Measurements from ENCODE around the gene C2orf76. TPM values are rescaled to one million over a fixed set of nuclear protein-coding genes. Genes with fewer than 3 reads are reported as not detected.

The C2orf76 gene
- total and polyA plus RNA-seq, 2 of the 4 experiments (the other 2 are of a cell fraction), result 10.6 to 12.6 TPM

- CTCF ChIA-PET, result no interaction called here
- in situ Hi-C loops (cut with MboI; ENCODE audit: low sequenced_read_pairs), result no loop called here
These were observed 70.8 kb downstream of the C2orf76 start for GRCh38 chr2:119295688-119296375.

More at GRCh38 chr2:119295688-119296375, 70.8 kb downstream of the C2orf76 start:
- no peaks in the 10 kb centered on the region for H3K9me3 ChIP-seq (ENCODE audit: control insufficient read depth, insufficient read depth, low read length)
- H3K4me3 ChIP-seq (ENCODE audit: insufficient read depth, low read depth, low read length), result no peak overlapping the region
- no peak overlapping the region for H2AK5ac ChIP-seq (ENCODE audit: low read depth, low read length)
- H3K79me1 ChIP-seq (ENCODE audit: low read depth in 1 of 2, low read length in 2 of 2), result no peaks in the 10 kb centered on the region
- H3K14ac ChIP-seq (replicated peaks; ENCODE audit: low read depth, low read length), result no peak overlapping the region
- H3K4me1 ChIP-seq (ENCODE audit: control insufficient read depth, insufficient read depth, low read length), result no peaks in the 10 kb centered on the region
- intact Hi-C loops (cut with micrococcal nuclease) (no loop called here), dilution Hi-C loops (cut with HindIII; ENCODE audit: low sequenced_read_pairs, unreplicated experiment) (no loop called here)
- H4K8ac ChIP-seq (ENCODE audit: low read depth in 2 of 2, low read length in 2 of 2), result no peak overlapping the region
- H2BK20ac ChIP-seq (ENCODE audit: low read depth, low read length), result no peak overlapping the region
- WGBS, 2 experiments (ENCODE audit: extremely low coverage in 2 of 2, insufficient read length in 1 of 2), result 55% methylated on average over 2 of the region's 10 CpGs; no CpG with 5 or more reads in 1 of the 2 experiments
- BruUV-seq (replicated peaks), result no TSS peak
- H2AK9ac ChIP-seq (replicated peaks; ENCODE audit: low read depth, low read length, poor library complexity), result no peak overlapping the region
- H4K91ac ChIP-seq (ENCODE audit: insufficient read depth, low read depth, low read length), result no peak overlapping the region
- H2AFZ ChIP-seq (replicated peaks; ENCODE audit: low read length, poor library complexity), result no peak overlapping the region
- H3K18ac ChIP-seq (ENCODE audit: low read depth, low read length), result no peak overlapping the region
- H3K9ac ChIP-seq (ENCODE audit: low read depth, low read length), result no peak overlapping the region
- no peak overlapping the region for H3K4ac ChIP-seq (ENCODE audit: low read depth, low read length)
- H3K27ac ChIP-seq (ENCODE audit: insufficient read depth, low read length), result no peak overlapping the region
- H2BK5ac ChIP-seq (ENCODE audit: low read depth, low read length, poor library complexity, severe bottlenecking), result no peak overlapping the region
- H4K5ac ChIP-seq (ENCODE audit: low read depth, low read length), result no peak overlapping the region
- H3K9me1 ChIP-seq (ENCODE audit: insufficient read depth, low read length), result no peaks in the 10 kb centered on the region
- TF ChIP-seq RCOR1 (IDR thresholded peaks at IDR 0.05; ENCODE audit: insufficient replicate concordance, low read length), result no peak
- no peak for TF ChIP-seq CHD1 (IDR thresholded peaks at IDR 0.05; ENCODE audit: low read depth, low read length)
- no peak for TF ChIP-seq NFE2L2 (IDR thresholded peaks at IDR 0.05; ENCODE audit: low read depth, low read length)
- no peak for TF ChIP-seq SMC3 (IDR thresholded peaks at IDR 0.05; ENCODE audit: low read depth, low read length)
- no peak for TF ChIP-seq BHLHE40 (IDR thresholded peaks at IDR 0.05; ENCODE audit: low read depth, low read length)
- TF ChIP-seq FOS (IDR thresholded peaks at IDR 0.05; ENCODE audit: low read depth, low read length), result no peak
- TF ChIP-seq MXI1 (IDR thresholded peaks at IDR 0.05; ENCODE audit: borderline replicate concordance, low read depth, low read length), result no peak
- TF ChIP-seq POLR2A (IDR thresholded peaks at IDR 0.05; ENCODE audit: low read depth, low read length), result no peak
- no peak for TF ChIP-seq MAFK (IDR thresholded peaks at IDR 0.05; ENCODE audit: low read depth, low read length)
- no peak for TF ChIP-seq RAD21 (IDR thresholded peaks at IDR 0.05; ENCODE audit: low read length)
- TF ChIP-seq, protein P1, sequence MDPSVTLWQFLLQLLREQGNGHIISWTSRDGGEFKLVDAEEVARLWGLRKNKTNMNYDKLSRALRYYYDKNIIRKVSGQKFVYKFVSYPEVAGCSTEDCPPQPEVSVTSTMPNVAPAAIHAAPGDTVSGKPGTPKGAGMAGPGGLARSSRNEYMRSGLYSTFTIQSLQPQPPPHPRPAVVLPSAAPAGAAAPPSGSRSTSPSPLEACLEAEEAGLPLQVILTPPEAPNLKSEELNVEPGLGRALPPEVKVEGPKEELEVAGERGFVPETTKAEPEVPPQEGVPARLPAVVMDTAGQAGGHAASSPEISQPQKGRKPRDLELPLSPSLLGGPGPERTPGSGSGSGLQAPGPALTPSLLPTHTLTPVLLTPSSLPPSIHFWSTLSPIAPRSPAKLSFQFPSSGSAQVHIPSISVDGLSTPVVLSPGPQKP (IDR thresholded peaks at IDR 0.05; ENCODE audit: borderline replicate concordance, low read depth, low read length), result no peak
- no peak for TF ChIP-seq RFX5 (IDR thresholded peaks at IDR 0.05; ENCODE audit: low read depth, low read length)
- TF ChIP-seq, protein P2, sequence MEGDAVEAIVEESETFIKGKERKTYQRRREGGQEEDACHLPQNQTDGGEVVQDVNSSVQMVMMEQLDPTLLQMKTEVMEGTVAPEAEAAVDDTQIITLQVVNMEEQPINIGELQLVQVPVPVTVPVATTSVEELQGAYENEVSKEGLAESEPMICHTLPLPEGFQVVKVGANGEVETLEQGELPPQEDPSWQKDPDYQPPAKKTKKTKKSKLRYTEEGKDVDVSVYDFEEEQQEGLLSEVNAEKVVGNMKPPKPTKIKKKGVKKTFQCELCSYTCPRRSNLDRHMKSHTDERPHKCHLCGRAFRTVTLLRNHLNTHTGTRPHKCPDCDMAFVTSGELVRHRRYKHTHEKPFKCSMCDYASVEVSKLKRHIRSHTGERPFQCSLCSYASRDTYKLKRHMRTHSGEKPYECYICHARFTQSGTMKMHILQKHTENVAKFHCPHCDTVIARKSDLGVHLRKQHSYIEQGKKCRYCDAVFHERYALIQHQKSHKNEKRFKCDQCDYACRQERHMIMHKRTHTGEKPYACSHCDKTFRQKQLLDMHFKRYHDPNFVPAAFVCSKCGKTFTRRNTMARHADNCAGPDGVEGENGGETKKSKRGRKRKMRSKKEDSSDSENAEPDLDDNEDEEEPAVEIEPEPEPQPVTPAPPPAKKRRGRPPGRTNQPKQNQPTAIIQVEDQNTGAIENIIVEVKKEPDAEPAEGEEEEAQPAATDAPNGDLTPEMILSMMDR (conservative IDR thresholded peaks at IDR 0.05; ENCODE audit: low read depth, low read length), result no peak
- TF ChIP-seq USF2 (IDR thresholded peaks at IDR 0.05; ENCODE audit: low read depth, low read length), result no peak
- no peak for TF ChIP-seq CEBPB (IDR thresholded peaks at IDR 0.05; ENCODE audit: low read depth, low read length)
- TF ChIP-seq MAZ (IDR thresholded peaks at IDR 0.05; ENCODE audit: borderline replicate concordance, low read depth, low read length), result no peak
- H3K23ac ChIP-seq (ENCODE audit: low read depth, low read length), result no peak overlapping the region
- H3K56ac ChIP-seq (ENCODE audit: extremely low read depth, insufficient read depth, low read length), result no peak overlapping the region
- no peak overlapping the region for H3K4me2 ChIP-seq (ENCODE audit: low read depth, low read length)
- DNase-seq, result no peak
- POLR2A ChIA-PET (ENCODE audit: unreplicated experiment), result no interaction called here
- H2BK120ac ChIP-seq (ENCODE audit: low read depth, low read length), result no peak overlapping the region
- H4K20me1 ChIP-seq (ENCODE audit: insufficient read depth, low read length), result no peaks in the 10 kb centered on the region
- H3K27me3 ChIP-seq (ENCODE audit: control insufficient read depth, insufficient read depth, low read length), result no peaks in the 10 kb centered on the region
- H3K36me3 ChIP-seq (ENCODE audit: control insufficient read depth, insufficient read depth, low read length), result no peaks in the 10 kb centered on the region
- ATAC-seq (ENCODE audit: low read depth), result no peak
- H2BK15ac ChIP-seq (ENCODE audit: low read depth, low read length), result no peak overlapping the region
